SK-N-SH treated with all-trans-retinoic acid at 6 μM for 48 hours (cell line): ENCODE results near the gene SORCS2.

ENCODE experiments used
- PATZ1 ChIP-seq: fragments of 250-450 bp; sonication (Bioruptor Pico); IDR thresholded peaks from 2 replicates; pipeline ENCODE4 v1.8.0; 2020; ENCODE audit warnings: mild to moderate bottlenecking, moderate library complexity, borderline replicate concordance
- TCF4 ChIP-seq: fragments of 250-450 bp; sonication (Bioruptor Pico); IDR thresholded peaks from 2 replicates; pipeline ENCODE4 v1.8.0; 2021; ENCODE audit warnings: mild to moderate bottlenecking, moderate library complexity, borderline replicate concordance
- TF ChIP-seq, protein P1 (sequence below): fragments of 250-450 bp; sonication (Bioruptor Pico); IDR thresholded peaks from 2 replicates; pipeline ENCODE4 v1.5.1; 2021; ENCODE audit warnings: mild to moderate bottlenecking, moderate library complexity
- TF ChIP-seq, protein P2 (sequence below): fragments of 250-450 bp; sonication (Bioruptor Pico); IDR thresholded peaks from 2 replicates; pipeline ENCODE4 v1.5.1; 2020; ENCODE audit warnings: low read depth, mild to moderate bottlenecking, moderate library complexity

DNA sequence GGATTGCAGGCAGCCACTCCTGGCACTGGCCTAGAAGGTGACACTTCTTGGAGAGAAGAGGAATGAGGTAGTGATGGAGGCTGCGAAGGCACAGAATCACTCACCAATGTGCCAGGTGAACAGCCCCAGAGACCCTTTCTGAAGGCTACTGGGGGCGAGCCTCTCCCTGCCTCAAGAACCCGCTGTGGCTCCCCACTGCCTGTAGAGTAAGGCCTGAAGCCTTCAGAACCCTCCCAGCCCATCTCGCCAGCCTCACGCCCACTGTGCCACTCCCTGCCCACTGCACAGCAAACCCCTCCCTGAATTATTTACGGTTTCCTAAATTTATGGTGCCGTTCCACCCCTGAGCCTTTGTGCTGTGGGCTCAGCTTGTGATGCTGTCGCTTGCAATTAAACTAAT lies 24.2 kb upstream of the SORCS2 start:
- TF ChIP-seq, protein P1, sequence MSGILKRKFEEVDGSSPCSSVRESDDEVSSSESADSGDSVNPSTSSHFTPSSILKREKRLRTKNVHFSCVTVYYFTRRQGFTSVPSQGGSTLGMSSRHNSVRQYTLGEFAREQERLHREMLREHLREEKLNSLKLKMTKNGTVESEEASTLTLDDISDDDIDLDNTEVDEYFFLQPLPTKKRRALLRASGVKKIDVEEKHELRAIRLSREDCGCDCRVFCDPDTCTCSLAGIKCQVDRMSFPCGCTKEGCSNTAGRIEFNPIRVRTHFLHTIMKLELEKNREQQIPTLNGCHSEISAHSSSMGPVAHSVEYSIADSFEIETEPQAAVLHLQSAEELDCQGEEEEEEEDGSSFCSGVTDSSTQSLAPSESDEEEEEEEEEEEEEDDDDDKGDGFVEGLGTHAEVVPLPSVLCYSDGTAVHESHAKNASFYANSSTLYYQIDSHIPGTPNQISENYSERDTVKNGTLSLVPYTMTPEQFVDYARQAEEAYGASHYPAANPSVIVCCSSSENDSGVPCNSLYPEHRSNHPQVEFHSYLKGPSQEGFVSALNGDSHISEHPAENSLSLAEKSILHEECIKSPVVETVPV: no peak
- TF ChIP-seq PATZ1 (CRISPR knock-in tag) (no peak), TCF4 (no peak)
- TF ChIP-seq, protein P2, sequence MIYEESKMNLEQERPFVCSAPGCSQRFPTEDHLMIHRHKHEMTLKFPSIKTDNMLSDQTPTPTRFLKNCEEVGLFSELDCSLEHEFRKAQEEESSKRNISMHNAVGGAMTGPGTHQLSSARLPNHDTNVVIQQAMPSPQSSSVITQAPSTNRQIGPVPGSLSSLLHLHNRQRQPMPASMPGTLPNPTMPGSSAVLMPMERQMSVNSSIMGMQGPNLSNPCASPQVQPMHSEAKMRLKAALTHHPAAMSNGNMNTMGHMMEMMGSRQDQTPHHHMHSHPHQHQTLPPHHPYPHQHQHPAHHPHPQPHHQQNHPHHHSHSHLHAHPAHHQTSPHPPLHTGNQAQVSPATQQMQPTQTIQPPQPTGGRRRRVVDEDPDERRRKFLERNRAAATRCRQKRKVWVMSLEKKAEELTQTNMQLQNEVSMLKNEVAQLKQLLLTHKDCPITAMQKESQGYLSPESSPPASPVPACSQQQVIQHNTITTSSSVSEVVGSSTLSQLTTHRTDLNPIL: no peak
